Hematopoietic multipotent progenitor cell treated with erythropoietin and hydrocortisone succinate and interleukin-3 and kit ligand, for 8 days (in vitro differentiated cells): ENCODE data around the gene RPL10.

Source experiments
- DNase-seq: peaks from one replicate; pipeline ENCODE4 v3.0.0-alpha.2; 2015

RPL10 gene

GRCh38 chrX:154433605-154434004 is 35.4 kb downstream of the RPL10 start:
- no peak for DNase-seq

DNA sequence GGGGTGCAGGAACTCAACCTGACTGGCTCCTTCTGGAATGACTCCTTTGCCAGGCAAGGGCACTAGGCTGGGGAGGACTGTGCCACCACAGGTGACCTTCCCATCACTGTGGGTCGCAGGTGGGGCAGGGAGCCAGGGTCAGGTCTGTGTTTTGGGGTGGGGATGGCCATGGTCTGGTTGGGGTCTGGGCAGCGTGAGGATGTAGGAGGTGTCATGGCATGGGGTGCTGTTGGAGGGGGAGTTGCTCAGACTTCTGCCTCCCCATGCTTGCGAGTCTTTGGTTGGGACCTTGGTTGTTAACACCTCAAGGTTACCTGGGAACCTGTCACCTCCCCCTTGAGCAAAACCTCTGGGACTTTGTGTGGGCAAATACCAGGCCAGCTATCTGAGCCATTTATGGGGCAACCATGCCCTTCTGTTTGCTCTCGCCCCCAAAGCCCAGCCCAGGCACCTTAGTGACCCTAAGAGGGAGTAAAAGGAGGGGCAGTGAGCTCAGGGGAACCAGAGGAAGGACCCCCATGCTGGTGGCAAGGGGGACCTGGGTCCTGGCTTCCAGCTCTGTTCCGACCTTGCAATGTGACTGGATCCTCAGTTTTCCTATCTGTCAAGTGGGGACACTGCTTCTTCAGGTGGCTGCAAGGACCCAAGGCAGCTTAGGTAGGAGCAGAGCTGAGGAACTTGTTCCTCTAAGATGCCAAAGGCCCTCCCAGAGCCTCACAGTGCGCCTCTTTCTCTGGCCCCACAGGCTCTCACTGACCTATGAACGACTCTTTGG is 36.4 kb downstream of the RPL10 start:
- DNase-seq, result no peak

DNA sequence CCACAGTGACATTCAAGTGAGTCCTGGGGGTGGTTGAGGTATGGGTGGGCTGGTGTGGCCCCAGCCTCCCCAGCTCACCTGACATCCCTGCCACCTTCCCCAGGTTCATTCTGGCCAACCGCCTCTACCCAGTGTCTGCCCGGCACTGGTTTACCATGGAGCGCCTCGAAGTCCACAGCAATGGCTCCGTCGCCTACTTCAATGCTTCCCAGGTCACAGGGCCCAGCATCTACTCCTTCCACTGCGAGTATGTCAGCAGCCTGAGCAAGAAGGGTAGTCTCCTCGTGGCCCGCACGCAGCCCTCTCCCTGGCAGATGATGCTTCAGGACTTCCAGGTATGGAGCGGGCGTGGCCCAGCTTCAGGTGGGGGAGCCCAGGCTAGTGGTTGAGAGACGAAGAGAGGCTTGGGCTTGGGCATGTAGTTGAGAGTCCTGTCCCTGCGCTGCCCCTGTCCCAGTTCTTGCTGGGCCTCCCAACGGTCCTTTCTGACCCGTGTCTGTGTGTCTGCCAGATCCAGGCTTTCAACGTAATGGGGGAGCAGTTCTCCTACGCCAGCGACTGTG is 37.1 kb downstream of the RPL10 start:
- DNase-seq, result no peak

DNA sequence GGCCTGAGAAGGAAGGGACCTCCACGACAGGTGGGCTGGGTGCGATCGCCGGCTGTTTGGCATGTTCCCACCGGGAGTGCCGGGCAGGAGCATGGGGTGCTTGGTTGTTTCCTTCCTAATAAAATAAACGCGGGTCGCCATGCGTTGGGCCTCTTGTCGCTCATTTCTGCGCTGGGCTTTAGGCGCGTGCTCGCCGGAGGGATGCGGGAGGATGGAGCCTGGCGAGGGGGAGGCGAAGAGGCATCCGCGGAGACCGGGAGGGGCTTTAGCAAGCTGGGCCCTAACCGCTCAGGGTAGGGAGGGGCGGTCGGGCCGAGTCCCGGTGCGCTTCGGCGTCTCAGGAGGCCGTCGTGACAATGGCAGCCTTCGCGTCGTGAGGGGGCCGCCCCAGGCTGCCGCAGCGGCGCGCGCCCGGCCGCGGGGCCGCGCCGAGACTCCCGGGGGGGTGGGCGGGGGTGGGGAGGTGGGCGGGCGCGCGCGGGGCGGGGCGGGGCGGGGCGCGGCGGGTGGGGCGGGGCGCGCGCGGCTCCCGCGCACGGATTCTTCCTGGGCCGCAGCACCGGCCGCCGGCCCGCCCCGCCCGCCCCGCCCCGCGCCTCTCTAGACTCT is 38.3 kb downstream of the RPL10 start:
- DNase-seq, result no peak

- peak; percentile 30 for DNase-seq
Observed at GRCh38 chrX:154436983-154437752, 39.0 kb downstream of the RPL10 start, which contains the start of gene GDI1. Gene GDI1 (plus strand): TSS chrX:154437154. CDS start chrX:154437255, 101 bp downstream.

GRCh38 chrX:154437971-154438893 is 40.1 kb downstream of the RPL10 start:
- DNase-seq, result no peak

- DNase-seq, result no peak
Observed at GRCh38 chrX:154439841-154440240, 41.7 kb downstream of the RPL10 start.

GRCh38 chrX:154440623-154441357 is 42.6 kb downstream of the RPL10 start:
- DNase-seq, result no peak

- DNase-seq, result no peak
Observed at GRCh38 chrX:154441564-154441963, 43.4 kb downstream of the RPL10 start.

DNA sequence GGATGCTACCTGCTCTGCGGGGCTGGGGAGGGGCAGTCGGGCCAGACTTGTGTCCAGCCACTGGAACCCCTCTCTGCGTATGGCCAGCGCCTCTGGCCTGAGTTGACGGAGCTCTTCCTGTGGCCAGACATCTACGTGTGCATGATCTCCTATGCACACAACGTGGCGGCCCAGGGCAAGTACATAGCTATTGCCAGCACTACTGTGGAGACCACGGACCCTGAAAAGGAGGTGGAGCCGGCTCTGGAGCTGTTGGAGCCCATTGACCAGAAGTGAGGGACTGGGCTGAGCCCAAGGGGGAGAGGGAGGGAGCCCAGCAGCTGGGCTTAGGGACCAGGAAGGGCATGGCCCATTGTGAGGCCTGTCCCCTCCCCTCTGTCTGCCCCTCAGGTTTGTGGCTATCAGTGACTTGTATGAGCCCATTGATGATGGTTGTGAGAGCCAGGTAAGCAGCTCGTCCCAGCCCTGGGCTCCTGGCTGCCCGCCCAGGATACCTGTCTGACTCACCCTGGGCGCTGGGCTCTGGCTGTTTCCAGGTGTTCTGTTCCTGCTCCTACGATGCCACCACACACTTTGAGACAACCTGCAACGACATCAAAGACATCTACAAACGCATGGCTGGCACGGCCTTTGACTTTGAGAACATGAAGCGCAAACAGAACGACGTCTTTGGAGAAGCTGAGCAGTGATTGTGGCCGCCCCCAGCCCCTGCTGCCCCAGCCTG is 44.0 kb downstream of the RPL10 start:
- no peak for DNase-seq

- DNase-seq, result no peak
Observed at GRCh38 chrX:154443479-154443910, 45.3 kb downstream of the RPL10 start.

DNA sequence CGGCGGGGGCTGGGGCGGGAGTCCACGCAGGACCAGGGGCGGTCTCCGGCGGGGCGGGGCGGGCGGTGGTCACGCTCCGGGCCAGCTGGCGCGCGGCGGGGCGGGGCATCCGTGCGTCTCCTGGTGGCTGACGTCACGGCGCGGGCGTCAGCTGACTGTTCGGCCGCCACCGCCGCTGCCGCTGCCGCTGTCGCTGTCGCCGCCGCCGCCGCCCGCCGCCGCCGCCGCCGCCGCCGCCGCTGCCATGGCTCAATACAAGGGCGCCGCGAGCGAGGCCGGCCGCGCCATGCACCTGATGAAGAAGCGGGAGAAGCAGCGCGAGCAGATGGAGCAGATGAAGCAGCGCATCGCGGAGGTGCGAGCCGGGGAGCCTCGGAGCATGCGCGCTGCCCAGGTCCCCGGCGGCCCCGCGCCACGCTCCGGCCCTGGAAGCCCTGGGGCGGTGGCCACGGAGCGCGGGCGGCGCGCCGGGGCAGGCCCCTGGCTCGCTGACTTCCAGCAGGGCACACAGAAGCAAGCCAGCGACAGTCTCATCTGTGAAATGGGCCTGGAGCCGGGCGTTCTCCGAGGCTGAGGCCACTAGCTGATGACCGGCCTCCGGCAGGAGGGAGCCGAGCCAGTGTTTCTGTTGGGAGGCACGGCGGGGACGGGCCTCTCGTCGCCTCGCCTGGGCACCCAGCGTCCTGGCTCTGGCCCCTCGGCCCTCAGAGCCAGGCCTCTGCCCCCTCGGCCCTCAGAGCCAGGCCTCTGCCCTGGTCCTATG is 46.0 kb downstream of the RPL10 start, which contains the start of gene FAM50A:
Gene FAM50A, plus strand, starts transcription at position 150 of the 763 bp plus-strand sequence. Its CDS starts 95 bp downstream, at position 245.
- DNase-seq, result peak; percentile 60

DNA sequence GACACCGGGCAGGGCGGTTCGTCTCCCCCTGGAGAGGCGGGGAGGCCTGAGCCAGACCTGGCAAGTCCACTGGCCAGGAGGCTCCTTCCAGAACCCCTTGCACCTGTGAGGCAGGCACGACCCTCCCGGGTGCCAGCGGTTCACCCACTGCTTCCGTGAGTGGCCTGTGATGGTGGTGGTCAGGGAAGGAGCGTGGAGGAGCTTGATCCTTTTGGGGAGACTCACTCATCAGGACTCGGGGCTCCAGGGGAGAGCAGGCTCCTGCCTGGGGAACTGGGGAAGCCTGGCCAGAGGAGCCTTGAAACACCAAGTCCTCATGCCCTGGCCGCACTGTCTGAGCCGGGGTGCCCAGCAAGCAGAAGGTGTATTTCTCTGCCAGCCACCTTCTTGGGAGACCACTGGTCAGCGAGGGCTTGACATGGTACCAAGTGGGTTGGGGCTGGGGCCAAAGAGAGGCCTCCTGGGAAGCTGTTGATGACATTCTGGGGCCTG is 46.6 kb downstream of the RPL10 start:
- no peak for DNase-seq

DNA sequence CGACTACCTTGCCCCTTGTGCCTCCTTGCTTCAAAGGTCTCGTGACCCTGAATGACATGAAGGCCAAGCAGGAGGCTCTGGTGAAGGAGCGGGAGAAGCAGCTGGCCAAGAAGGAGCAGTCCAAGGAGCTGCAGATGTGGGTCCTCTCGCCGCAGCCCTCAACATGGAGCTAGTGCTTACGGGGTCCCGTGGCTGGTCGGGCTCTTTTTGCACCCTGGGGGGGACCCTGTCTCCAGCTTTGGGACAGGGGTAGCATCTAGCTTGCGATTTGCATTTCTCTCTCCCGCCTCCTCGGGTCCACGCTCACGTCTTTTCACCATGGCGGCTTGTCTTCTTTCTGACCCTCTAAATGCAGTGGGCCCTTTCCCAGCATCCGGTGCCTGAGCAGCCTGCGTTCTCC is 47.6 kb downstream of the RPL10 start:
- no peak for DNase-seq

DNA sequence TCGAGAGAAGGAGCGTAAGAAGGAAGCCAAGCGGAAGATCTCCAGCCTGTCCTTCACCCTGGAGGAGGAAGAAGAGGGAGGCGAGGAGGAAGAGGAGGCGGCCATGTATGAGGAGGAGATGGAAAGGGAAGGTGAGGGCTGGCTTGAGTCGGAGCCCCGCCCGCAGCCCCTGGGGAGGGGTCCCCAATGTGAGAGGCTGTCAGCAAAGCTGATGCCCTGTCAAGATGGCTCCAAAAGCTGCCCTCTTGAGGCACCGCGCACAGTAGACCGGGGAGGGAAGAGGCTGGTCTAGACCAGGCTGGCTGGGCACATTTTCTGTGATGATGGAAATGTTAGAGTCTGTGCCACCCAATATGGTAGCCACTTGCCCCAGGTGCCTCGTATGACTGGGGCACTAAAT is 48.3 kb downstream of the RPL10 start:
- DNase-seq, result no peak

- no peak for DNase-seq
Observed at GRCh38 chrX:154448484-154448883, 50.3 kb downstream of the RPL10 start.

DNA sequence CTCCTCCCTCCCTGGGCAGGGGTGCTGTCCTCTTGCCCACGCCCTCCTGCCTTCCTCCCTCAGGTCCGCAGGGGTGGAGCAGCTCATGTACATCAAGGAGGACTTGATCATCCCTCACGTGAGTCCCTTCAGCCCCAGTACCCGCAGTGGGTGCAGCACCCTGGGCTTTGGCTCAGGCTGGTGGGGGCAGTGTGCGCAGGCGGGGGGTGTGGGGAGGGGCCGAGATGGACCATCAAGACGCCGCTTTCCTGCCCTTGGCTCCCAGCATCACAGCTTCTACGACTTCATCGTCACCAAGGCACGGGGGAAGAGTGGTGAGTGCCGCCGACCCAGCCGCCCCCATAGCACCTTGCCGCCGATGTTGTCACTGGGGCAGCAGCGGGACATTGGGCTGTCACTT is 51.4 kb downstream of the RPL10 start:
- DNase-seq, result no peak

DNA sequence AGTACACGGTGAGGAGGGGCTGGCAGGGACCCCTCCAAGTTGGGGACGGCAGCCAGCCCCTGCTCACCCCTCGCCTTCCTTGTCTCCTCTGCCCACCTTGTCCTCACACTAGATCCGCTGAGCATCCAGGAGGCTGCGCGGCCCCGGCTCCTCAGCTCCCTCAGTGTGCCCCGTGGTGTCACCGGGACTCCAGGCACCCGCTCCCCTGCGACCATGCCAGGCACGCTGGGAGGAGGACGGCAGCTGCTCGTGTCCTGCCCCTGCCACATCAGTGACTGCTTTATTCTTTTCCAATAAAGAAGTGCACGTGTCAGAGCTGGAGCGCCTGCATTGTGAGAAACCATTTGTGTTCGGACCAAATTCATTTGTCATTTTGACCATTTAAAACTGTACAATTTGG is 52.1 kb downstream of the RPL10 start:
- no peak for DNase-seq
